Stimulated activated CD4-positive, alpha-beta T cell treated with anti-CD3 and anti-CD28 coated beads, Interleukin-1b, Interleukin-23, amount 100 ng/mL, for 4 hours (primary cell): ENCODE data around the gene KRTAP12-2.
"Not testable (repeated sequence)": the region's sequence is repeated elsewhere in the genome, so short reads cannot be mapped to it uniquely, and the experiment has no call there.

ENCODE experiments used
- DNase-seq, 2 donors: peaks; one replicate each; pipeline ENCODE4 v3.0.0-alpha.2; 2020; ENCODE audit warnings: low read depth in 2 of 2

Gene KRTAP12-2

GRCh38 chr21:44684077-44684476 lies 17.4 kb upstream of the KRTAP12-2 start:
- no peak for DNase-seq

DNA sequence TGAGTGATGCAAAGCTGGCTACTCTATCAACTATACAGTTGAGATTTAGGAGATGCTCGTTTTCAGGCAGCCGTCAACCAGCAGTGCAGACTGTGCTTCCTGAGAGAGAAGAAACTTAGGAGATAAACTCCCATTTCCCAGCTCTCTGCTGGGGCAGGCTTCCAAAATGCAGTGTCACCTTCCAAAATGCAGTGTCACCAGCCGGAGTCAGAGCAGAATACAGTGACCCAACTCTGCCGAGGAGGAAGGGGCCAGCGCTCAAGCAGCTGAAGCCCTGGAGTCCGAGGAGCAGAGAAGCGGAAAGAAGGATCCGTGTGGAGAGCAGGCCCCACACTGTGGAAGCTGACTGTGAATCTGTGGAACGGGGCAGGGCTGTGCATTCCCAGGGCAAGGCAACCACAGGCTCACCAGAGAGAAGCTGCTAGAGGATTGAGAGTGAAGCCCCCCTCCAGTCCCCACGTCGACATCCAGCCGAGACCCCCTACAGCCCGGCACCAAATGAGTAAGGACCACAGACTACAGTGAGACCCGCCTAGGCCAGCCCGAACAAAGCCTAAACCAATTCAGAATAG lies 15.9 kb upstream of the KRTAP12-2 start:
- no peak for DNase-seq

DNA sequence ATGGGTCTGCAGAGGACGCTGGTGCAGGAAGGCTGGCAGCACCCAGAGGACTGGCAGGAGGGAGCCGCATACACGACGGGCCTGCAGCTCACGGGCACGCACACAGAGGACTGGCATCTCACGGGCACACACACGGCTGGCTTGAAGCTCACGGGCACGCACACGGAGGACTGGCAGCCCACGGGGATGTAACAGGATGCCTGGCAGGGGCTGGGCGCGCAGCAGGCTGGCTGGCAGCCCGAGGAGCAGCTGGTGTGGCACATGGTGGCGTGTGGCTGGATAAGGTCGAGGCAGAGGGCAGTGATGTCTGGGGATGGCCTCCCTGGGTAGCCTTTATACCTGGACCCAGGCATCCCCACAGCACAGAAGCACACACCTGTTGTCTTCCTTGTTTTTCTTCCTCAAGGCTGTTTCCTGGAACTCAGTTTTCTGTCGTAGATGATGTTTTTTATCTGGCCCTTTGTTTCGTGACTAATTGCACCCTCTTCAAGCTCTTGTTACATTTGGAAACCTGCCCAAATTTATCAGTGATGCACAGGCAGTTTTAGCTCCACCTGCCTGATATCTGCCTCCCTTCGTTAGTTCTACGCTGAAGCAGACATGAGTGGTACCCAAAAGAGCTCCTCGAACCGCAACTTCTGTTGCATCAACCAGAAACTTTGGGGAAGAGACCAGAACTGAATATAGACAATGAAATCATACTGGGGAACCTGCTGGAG lies 15.3 kb upstream of the KRTAP12-2 start, which contains the start of gene KRTAP12-1:
KRTAP12-1 (minus strand) TSS at position 303 of the 719 bp plus-strand sequence; CDS start at position 263, 40 bp downstream.
- DNase-seq, result no peak

DNA sequence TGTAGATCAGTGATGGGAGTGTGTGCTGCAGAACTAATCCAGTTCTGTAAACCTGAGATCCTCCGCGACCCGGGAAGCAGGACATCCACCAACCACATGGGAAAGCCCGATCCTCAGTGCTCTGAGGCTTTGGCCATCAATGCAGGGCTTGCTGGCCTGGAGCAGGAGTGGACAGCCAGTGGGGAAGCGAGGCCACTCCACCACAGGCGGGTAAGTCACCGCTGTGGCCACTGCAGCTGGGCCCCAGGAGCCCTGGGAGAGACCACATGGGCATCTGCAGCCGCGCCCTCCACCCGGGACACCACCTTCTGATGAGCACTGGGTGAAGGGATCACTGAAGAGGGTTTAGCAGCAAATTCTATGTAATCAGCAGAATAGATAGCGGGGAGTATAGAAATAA lies 14.4 kb upstream of the KRTAP12-2 start:
- DNase-seq, result no peak

DNA sequence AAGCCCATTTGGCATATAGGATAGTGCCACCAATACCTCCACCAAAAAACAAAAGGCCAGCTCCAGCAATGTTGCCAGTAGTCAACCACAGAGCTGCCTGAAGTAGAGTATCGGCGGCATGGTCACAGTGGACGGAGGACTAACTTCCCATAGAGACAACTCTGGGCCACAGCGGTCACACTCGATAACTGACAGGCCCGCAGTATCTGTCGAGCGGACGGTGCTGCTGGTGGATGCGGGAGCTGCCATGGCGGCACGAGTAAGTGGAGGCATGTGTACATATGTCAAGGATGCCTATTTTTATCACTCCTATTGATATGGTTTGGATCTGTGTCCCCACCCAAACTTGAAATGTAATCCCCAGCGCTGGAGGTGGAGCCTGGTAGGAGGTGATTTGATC lies 11.2 kb upstream of the KRTAP12-2 start:
- no peak for DNase-seq

GRCh38 chr21:44671911-44672310 lies 5.2 kb upstream of the KRTAP12-2 start:
- DNase-seq, result no peak

GRCh38 chr21:44670642-44671432 lies 4.1 kb upstream of the KRTAP12-2 start:
- no peak for DNase-seq

- DNase-seq, result no peak
Observed at GRCh38 chr21:44667612-44668011, 885 bp upstream of the KRTAP12-2 start.

DNA sequence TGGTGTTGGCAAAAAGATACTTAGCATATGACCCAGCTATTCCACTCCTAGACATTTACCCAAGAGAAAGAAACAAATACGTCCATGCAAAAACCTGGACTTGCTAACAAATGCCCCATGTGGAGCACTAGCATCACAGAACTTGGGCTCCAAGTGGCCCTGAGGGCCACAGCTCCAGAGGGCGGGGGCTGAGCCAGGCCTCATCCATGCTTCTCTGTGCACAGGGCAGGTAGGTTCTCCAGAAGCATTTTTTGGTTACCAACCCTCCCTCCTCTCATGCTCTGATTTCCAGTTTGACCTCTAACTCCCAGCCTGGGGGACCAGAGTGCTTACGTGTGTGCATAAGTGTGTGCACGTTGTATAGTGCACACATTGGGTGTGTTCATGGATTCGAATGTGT lies 2.0 kb downstream of the KRTAP12-2 start:
- no peak for DNase-seq

- not testable (repeated sequence) for DNase-seq
Observed at GRCh38 chr21:44661567-44661966, 5.2 kb downstream of the KRTAP12-2 start.

DNA sequence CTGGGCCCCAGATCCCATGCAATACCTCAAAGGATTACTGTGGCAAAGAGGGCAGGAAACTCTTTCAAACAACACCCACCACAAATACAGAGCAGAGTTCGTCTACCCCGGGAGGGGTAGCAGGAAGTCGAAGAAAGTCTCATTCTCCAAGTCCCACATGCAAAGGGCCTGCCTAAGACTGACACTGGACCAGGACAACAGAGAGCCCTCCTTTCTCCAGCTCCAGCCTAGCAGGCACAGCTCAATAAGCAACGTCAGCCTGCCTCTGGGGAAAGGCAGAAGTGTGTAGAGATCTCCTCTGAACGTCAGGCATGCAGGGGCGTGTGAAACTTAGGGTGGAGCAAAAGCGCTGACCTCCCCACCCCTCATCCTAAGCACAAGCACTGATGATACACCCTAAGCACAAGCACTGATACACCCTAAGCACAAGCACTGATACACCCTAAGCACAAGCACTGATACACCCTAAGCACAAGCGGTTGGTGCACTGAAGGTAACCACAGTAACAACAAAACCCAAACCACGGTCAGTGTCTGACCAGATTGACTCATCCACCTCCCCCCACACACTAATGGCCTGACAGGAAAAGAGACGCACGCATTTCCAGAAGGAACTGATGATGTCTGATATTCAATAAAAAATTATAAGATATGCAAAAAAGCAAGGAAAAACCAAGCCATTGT lies 7.7 kb downstream of the KRTAP12-2 start:
- DNase-seq, result no peak

- no peak for DNase-seq
Observed at GRCh38 chr21:44658541-44658910, 8.2 kb downstream of the KRTAP12-2 start.

DNA sequence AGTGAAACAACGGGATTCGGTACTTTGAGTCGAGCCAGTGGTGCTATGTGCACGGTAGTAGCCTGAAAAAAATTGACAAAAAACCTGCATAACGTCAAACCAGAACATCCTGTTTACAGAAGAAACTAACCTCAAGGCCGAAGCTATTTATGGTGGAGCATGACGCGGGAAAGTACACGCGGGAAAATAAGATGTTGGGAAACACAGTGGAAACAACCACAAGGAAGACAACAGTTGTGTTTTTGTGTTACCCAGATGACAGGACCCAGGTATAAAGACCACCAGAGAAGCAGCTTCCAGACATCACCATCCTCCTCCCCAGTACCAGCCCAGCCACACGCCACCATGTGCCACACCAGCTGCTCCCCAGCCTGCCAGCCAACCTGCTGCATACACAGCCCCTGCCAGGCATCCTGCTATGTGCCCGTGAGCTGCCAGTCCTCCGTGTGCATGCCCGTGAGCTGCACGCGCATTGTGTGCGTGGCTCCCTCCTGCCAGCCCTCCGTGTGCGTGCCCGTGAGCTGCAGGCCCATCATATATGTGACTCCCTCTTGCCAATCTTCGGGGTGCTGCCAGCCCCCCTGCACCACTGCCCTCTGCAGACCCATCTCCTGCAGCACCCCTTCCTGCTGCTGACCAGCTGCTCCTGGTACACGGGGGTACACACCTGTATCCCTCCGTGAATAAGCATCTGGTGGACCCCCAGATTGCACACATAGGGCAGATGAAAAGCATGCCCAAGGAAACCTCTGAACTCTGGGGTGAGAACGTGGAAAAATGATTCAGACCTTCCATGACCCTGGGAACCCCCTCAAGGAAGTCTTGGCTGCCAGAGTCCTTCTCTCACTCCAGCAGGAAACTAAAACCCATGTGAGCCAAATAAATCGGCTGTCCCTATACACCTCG lies 8.8 kb downstream of the KRTAP12-2 start, which contains the start of gene KRTAP12-3:
KRTAP12-3 (plus strand) TSS at position 298 of the 906 bp plus-strand sequence; CDS start at position 346, 48 bp downstream.
- no peak for DNase-seq

- no peak for DNase-seq
Observed at GRCh38 chr21:44656868-44657267, 9.9 kb downstream of the KRTAP12-2 start.

- no peak for DNase-seq
Observed at GRCh38 chr21:44654576-44655175, 12.1 kb downstream of the KRTAP12-2 start, which contains the start of gene KRTAP12-4. TSS of gene KRTAP12-4 (minus strand) at chr21:44654659. CDS start at chr21:44654614, 45 bp downstream.

GRCh38 chr21:44653656-44654575 lies 12.8 kb downstream of the KRTAP12-2 start:
- no peak for DNase-seq

DNA sequence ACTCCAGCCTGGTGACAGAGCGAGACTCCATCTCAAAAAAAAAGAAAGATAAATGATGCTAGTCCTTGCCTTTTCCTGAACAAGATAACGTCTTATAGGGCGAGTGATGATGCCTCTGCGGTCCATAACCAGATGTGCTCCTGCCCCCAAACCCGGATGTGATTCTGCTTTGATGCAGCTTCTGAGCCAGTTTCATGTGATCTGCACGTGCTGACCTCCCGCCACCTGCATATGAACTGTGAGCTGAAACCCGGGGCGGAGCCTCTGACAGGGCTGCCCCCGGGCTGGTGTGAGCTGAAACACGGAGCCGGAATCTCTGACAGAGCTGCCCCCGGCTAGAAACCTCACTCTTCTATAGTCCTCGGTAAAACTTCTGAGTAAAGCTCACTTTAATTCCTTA lies 13.6 kb downstream of the KRTAP12-2 start:
- no peak for DNase-seq

- no peak for DNase-seq
Observed at GRCh38 chr21:44650973-44651675, 15.6 kb downstream of the KRTAP12-2 start.
